ENCODE results near the gene WDR47.

GRCh38 chr1:109011335-109011734 lies 30.6 kb downstream of the WDR47 start:
- TF ChIP-seq CTCF (IDR thresholded peaks at IDR 0.05; ENCODE audit: low read depth, low read length, poor library complexity, severe bottlenecking) (no peak), EZH2phosphoT487 (IDR thresholded peaks at IDR 0.05; ENCODE audit: borderline replicate concordance, low read length) (no peak)

Data from DOHH2 (cell line).